Tibial artery (tissue), 4 donors: Measurements from ENCODE around the gene BTN2A1.
A peak's percentile ranks its signal among the peaks of the same experiment; 100 is the strongest.

Experiments used
- DNase-seq, 2 donors: peaks; one replicate each; pipeline ENCODE4 v3.0.0-alpha.2; 2019
- H3K27ac ChIP-seq, 2 donors: fragments of 200-600 bp; sonication (generic) in 1 of 2; 1 replicate in 1 of 2; 2 replicates in 1 of 2; pipeline ENCODE4 v1.5.1; 2018 to 2019; ENCODE audit warnings: mild to moderate bottlenecking in 1 of 2
- H3K27me3 ChIP-seq, 2 donors: fragments of 200-600 bp; sonication (generic) in 1 of 2; one replicate each; pipeline versions ENCODE4 v1.5.1 to v1.6.0; 2016 to 2019
- H3K36me3 ChIP-seq, 3 donors: fragments of 200-600 bp; sonication (generic) in 2 of 3; one replicate each; pipeline ENCODE4 v1.5.1; 2016 to 2019; ENCODE audit warnings: mild to moderate bottlenecking in 2 of 3
- H3K4me1 ChIP-seq, 4 donors: fragments of 200-600 bp; sonication (generic) in 2 of 4; 1 replicate in 3 of 4; 2 replicates in 1 of 4; pipeline ENCODE4 v1.5.1; 2016 to 2019
- H3K4me3 ChIP-seq, 2 donors: fragments of 200-600 bp; sonication (generic) in 1 of 2; 1 replicate in 1 of 2; 2 replicates in 1 of 2; pipeline ENCODE4 v1.5.1; 2018 to 2019; ENCODE audit warnings: mild to moderate bottlenecking in 2 of 2
- H3K9me3 ChIP-seq, 3 donors: fragments of 200-600 bp; sonication (generic) in 1 of 3; one replicate each; pipeline ENCODE4 v1.5.1; 2016 to 2019
- intact Hi-C: fragments of 100-400 bp; cut with DNase I; formaldehyde crosslinking; loops from one replicate; pipeline ENCODE4 v1.15.0; 2023; ENCODE audit warnings: low total_unique reads
- TF ChIP-seq, protein P1 (sequence below), 2 experiments: fragments of 200-600 bp in 1 of 2; fragments of 450-650 bp in 1 of 2; IDR thresholded peaks; one replicate each; pipeline ENCODE4 v1.5.1; 2017 to 2019; ENCODE audit warnings: antibody characterized with exemption in 2 of 2, mild to moderate bottlenecking in 1 of 2, moderate library complexity in 1 of 2

Gene BTN2A1

DNA sequence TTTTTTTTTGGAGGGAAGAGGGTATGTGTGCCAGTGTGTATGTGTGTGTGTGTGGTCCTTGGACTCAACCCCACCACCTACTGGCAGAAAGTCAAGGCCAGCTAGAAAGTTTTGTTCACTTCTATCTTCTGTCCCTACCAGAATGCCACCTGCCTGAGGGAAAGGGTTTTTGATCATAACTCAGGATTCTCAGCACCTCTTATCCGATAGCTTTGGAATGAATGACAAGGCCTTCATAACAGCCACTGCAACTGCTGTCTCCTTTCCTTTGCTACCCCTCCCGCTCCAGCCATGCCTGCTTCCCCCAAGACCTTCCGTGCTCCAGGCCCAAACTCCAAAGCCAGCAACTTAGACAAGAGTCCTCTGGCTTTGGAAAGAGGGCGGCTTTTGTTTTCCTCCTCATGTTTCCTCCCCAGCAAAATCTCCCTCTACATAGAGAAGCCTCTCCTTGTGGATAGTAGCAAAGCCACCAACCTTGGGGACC is 37.0 kb upstream of the BTN2A1 start:
- no peaks in the 10 kb centered on the region for H3K9me3 ChIP-seq
- intact Hi-C loops, result no loop called here
- TF ChIP-seq, protein P1, sequence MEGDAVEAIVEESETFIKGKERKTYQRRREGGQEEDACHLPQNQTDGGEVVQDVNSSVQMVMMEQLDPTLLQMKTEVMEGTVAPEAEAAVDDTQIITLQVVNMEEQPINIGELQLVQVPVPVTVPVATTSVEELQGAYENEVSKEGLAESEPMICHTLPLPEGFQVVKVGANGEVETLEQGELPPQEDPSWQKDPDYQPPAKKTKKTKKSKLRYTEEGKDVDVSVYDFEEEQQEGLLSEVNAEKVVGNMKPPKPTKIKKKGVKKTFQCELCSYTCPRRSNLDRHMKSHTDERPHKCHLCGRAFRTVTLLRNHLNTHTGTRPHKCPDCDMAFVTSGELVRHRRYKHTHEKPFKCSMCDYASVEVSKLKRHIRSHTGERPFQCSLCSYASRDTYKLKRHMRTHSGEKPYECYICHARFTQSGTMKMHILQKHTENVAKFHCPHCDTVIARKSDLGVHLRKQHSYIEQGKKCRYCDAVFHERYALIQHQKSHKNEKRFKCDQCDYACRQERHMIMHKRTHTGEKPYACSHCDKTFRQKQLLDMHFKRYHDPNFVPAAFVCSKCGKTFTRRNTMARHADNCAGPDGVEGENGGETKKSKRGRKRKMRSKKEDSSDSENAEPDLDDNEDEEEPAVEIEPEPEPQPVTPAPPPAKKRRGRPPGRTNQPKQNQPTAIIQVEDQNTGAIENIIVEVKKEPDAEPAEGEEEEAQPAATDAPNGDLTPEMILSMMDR (IDR thresholded peaks at IDR 0.05), result no peak
- H3K36me3 ChIP-seq, result peaks cover 0 to under 1% (median 0%) of the 10 kb centered on the region in 3 donors
- H3K27ac ChIP-seq, result peak overlapping the region; percentile 82 to 83
- peaks cover 0 to 40% (median 16%) of the 10 kb centered on the region in 4 donors for H3K4me1 ChIP-seq
- DNase-seq, result no peak
- H3K27me3 ChIP-seq, result no peaks in the 10 kb centered on the region
- H3K4me3 ChIP-seq, result peak overlapping the region; percentile 63 to 69

DNA sequence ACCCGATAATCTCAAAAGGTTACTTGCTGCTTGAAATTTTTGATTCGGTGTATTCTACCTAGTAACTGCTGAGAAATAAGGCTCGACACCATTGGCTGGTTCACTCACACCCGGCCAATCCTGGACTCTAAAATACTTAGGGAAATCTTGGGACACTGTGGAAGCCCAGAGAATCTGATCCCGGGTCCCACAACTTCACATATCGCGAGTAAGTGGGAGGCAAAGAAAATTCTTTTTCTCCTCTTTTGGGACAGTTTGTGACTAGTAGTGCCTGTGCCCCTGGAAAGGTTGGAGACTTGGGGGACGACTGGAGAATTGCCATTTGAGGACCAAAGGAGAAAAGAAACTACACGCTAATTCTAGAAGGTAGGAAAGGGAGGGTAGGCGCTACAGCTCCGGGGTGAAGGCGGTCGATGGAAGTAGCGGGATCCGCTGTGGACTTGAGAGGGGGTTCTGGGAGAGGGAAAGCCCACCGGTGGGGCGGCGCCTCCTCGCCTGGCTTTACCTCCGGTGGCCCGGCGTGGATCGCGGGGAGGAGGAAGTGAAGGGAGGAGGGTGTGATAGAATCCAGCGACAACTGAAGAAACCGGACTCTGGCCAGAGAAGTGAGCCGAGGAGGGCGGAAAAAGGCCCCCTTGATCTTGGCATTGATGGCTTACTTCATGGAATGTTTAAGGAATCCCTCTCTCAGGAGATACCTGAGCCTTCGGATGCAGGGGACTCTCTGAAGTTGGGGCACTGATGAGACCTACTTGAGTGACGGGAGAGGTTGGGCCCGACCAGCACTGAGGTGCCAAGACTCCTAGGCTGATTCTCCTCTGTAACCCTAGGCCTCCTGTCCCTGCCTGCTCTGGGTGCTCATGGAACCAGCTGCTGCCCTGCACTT is 36.3 kb upstream of the BTN2A1 start:
- H3K27ac ChIP-seq, result peak overlapping the region; percentile 82 to 83
- H3K9me3 ChIP-seq, result no peaks in the 10 kb centered on the region
- peak overlapping the region; percentile 63 to 69 for H3K4me3 ChIP-seq
- intact Hi-C loops, result no loop called here
- H3K4me1 ChIP-seq, result peaks cover 0 to 40% (median 16%) of the 10 kb centered on the region in 4 donors
- H3K36me3 ChIP-seq, result peaks cover 0 to 7% (median 6%) of the 10 kb centered on the region in 3 donors
- TF ChIP-seq, protein P1 (IDR thresholded peaks at IDR 0.05), result no peak
- H3K27me3 ChIP-seq, result no peaks in the 10 kb centered on the region
- DNase-seq, result peak; percentile 78 to 85

DNA sequence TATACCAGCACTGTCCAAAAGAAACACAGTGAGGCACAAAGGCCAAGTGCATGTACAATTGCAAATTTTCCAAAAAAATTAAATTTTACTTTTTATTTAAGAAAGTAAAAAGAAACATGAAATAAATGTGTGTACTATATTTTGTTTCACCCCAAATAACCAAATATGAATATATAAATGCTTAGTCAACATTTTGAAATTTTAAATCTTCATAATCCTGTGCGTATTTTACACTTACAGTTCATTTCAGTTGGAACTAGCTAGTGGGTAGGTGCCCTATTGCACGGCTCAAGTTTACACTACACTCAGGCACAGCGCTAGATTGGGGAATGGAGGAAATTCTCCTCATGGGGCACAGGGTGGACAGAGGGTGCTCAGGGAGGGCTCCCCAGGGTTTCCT is 35.4 kb upstream of the BTN2A1 start:
- no peaks in the 10 kb centered on the region for H3K9me3 ChIP-seq
- no peak overlapping the region for H3K27ac ChIP-seq
- intact Hi-C loops, result no loop called here
- H3K4me3 ChIP-seq, result peak overlapping the region; percentile 63 to 69
- TF ChIP-seq, protein P1 (IDR thresholded peaks at IDR 0.05), result no peak
- peaks cover 0 to 40% (median 16%) of the 10 kb centered on the region in 4 donors for H3K4me1 ChIP-seq
- DNase-seq, result no peak
- H3K36me3 ChIP-seq, result peaks cover 0 to 14% (median 12%) of the 10 kb centered on the region in 3 donors
- H3K27me3 ChIP-seq, result no peaks in the 10 kb centered on the region

DNA sequence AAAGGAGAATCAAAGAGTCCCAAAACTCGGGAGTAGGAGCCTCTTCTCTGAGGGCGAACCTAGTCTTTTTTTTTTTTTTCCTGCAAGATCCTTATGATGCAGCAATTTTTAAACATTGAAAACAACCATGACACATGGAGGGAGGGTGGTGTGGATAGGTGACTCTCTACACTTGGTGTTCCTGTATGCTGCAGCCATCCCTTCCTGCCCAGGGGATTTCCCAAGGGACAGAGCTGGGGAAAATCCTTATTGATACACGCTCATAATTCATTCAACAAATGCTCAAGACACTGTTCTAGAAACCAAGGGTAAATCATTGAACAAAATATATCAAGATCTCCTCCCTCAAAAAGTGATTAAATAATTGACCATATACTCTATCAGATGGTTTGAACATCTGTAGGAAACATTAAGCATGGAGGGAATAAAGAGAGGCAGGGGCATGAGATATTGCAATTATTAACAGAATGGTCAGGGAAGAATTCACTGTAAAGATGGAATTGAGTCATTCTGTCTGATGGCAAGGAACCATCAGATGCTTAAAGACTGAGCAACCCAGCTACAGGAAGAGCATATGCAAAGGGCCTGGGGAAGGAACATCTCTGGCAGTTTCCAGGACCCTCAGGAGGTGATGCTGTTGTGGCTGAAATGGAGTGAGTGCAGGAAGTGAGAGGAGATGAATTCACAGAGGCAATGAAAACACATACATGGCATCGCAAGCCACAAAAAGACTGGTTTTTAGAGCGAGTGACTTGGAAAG is 30.9 kb upstream of the BTN2A1 start:
- Histone ChIP-seq H3K36me3 (peaks cover 0 to 41% (median 32%) of the 10 kb centered on the region in 3 donors), H3K27ac (no peak overlapping the region), H3K9me3 (no peaks in the 10 kb centered on the region), H3K4me3 (no peak overlapping the region), H3K4me1 (peaks cover 0 to 37% (median 18%) of the 10 kb centered on the region in 4 donors), H3K27me3 (no peaks in the 10 kb centered on the region)
- DNase-seq, result no peak
- intact Hi-C loops, result no loop called here
- TF ChIP-seq, protein P1 (IDR thresholded peaks at IDR 0.05), result no peak

DNA sequence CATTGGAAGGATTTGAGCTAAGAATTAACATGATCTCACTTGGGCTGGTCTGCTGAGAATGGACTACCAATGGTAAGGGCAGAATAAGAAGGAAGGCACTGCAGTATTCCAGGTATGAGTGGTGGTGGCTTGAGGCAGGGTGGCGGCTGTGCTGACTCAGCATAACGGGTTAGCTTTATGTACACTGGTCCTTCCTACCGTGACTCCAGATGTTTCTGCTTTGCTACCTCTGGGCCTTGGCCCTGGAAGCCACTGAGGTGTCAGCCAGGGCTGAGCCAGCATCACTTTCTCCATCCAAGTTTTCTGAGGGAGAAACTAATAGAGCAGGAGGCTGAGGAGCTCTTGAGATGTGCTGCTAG is 30.3 kb upstream of the BTN2A1 start:
- Histone ChIP-seq H3K4me1 (peaks cover 0 to 36% (median 16%) of the 10 kb centered on the region in 4 donors), H3K36me3 (peaks cover 0 to 41% (median 32%) of the 10 kb centered on the region in 3 donors), H3K4me3 (no peak overlapping the region), H3K9me3 (no peaks in the 10 kb centered on the region), H3K27ac (no peak overlapping the region), H3K27me3 (no peaks in the 10 kb centered on the region)
- TF ChIP-seq, protein P1 (IDR thresholded peaks at IDR 0.05), result no peak
- intact Hi-C loops, result no loop called here
- DNase-seq, result no peak
